ENCODE measurements around the gene AFDN.

The AFDN gene

DNA sequence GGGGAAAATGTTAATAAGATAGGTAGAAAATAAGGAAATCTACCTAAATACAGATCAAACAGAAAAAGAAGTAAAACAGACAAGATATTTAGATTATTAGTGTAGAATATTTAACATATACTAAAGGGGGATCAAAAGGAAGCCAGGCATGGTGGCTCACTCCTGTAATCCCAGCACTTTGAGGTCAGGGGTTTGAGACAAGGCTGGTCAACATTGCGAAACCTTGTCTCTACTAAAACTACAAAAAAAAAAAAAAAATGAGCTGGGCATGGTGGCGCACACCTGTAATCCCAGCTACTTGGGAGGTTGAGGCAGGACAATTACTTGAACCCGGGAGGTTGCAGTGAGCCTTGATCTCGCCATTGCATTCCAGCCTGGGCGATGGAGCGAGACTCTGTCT, 55.5 kb downstream of the AFDN start:
- no peak for DNase-seq

GRCh38 chr6:167888098-167888497, 61.4 kb downstream of the AFDN start:
- DNase-seq, result no peak

GRCh38 chr6:167892835-167893815, 66.4 kb downstream of the AFDN start:
- DNase-seq, result no peak

DNA sequence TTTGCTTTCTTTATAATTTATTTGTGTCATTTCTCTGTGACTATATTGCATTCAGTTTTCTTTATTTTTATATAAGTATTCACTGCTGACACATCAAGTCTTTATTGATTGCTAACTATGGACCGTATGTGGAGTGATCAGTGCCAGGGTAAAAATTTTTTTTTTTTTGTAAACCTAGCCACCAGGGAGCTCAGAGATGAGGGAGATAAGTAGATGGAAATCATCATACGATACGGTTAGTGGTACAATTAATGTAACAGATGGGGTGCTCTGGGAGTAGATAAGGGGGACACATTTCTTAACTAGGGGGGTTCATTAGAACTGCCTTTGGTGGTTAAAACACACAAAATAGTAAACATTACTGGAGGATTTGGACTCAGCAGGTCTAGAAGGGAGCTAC, 68.3 kb downstream of the AFDN start:
- no peak for DNase-seq

DNA sequence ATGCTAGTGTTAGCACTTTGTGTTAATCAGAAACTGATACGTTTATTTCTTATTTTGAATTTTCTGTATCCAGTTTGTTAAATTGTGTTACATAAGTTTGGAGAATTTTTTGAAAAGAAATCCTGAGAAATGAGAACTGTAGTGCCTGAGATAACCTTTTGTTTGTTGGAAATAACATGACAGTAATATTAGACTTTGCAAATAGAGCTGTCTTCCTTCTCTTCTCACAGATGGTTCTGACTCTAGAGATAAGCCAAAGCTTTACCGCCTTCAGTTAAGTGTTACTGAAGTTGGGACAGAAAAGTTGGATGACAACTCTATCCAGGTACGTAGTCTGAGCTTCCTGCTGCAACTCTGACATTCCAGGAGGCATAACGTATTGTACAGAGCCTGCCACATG, 69.9 kb downstream of the AFDN start:
- DNase-seq, result no peak

DNA sequence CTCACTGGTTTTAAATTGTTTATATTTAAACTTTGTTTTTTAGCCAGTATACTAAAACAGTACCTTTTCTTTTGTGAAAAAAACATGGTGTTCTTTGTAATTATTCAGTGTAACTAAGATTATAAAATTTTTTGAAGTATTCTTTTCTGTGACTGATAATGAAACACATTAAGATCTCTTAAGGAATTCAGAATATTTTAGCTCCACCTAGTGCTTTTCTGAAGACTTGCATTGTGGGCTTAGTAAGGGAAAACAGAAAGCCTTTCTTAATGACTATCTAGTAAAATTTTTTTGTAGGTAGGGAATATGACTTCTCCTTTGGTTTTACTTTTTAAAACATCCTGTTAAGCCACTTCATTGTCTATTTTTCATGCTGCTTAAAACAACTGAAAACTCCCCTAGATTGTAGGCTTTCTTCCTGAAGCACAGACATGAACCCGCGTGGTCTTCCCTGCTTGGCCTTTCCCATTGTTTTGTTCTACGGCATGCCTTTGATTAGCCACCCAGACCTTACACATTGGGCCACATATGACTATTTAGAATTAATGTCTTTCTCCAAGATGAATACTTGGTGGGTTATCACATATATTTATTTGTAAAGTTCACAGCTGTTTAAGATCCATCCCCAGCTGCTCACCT, 72.1 kb downstream of the AFDN start:
- DNase-seq, result no peak

DNA sequence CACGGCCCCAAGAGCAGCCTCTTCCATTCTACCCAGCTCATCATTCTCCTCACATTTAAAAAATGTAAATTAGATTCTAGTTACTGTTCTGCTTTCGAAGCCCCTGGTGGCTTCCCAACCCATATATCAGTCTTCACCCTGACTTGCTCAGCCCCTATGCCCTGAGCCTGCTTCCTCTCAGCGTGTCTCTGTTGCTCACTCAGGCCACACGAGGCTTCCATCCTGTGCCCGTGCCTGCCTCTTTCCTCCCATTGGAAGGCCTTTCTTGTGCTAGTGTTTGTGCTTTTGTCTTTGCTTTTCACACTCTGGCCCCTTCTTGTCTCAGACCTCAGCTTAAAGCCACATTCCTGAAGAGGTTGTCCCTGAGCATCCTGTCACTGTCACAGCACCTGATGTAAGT, 78.1 kb downstream of the AFDN start:
- no peak for DNase-seq

- DNase-seq, result no peak
These were observed 80.2 kb downstream of the AFDN start for GRCh38 chr6:167906899-167907298.

GRCh38 chr6:167907837-167908681, 81.3 kb downstream of the AFDN start:
- DNase-seq, result no peak

DNA sequence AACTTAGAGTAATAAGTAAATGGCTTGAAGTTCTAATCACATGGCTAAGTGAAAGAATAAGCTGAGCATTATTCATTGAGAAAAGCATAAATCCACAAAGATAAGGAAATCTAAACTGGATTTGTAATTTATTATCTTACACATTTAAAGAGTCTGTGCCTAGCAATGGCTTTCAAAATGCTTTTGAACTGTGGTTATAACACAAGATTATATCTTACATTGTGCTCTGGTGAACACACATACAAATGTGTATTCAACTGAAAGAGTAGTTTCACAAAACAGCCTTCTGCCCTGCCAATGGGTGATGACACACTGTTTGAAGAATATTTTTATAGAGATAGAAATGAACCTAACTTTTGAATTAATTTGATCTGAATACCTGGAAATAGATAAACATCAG, 83.3 kb downstream of the AFDN start:
- DNase-seq, result no peak

GRCh38 chr6:167910652-167911051, 83.9 kb downstream of the AFDN start:
- no peak for DNase-seq

- no peak for DNase-seq
These were observed 85.8 kb downstream of the AFDN start for GRCh38 chr6:167912494-167912893.

- DNase-seq, result no peak
These were observed 87.0 kb downstream of the AFDN start for GRCh38 chr6:167913699-167914098.

- no peak for DNase-seq
These were observed 88.4 kb downstream of the AFDN start for GRCh38 chr6:167915139-167915538.

GRCh38 chr6:167917551-167918154, 90.9 kb downstream of the AFDN start:
- no peak for DNase-seq

DNA sequence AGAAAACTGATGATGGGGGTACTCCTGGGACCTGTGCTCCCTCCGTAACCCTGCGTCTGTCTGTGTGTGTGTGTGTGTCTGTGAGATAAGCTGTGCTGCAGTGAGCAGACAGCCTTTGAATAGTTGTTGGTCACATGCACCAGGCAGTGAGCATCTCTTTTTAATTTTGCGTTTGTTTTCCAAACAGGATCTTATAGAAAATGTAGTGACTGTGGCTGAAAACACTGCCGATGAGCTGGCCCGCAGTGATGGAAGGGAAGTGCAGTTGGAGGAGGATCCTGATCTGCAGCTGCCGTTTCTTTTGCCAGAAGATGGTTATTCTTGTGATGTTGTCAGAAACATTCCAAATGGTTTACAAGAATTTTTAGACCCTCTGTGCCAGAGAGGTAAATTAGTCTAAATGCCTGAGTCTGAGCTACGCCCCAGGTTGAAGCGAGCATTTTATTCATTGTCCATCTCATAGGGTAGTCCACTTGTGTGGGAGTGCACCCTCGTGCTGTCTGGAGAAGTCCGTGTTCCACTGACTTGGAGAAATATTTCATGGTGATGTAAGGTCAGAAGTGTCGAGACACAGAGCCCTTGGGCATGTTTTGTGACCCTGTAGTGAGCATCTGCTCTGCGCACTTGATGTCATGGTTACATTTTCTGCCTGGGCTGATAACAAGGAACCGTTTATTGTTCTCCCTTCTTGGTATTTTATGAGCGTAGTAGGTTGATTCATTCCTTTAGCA, 92.0 kb downstream of the AFDN start:
- DNase-seq, result no peak

GRCh38 chr6:167919349-167919748, 92.6 kb downstream of the AFDN start:
- DNase-seq, result no peak

DNA sequence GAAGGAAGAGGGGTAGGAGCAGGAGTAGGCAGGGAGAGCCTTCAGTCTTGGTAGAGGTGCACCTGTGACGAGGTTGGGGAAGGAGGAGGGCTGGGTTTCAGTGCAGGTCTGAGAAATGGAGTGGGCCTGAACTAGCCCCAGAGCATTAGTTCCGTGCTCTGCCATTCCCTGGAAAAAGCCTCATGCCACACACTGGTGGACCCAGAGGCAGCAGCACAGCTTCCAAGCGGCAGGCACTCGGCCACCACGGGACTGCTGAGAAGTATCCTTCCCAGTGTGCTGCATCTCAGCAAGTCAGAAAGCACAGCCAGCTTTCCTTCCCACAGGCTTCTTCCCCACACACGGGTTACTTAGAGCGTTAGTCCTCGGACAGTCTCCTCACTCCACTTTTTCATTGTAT, 93.5 kb downstream of the AFDN start:
- DNase-seq, result no peak

DNA sequence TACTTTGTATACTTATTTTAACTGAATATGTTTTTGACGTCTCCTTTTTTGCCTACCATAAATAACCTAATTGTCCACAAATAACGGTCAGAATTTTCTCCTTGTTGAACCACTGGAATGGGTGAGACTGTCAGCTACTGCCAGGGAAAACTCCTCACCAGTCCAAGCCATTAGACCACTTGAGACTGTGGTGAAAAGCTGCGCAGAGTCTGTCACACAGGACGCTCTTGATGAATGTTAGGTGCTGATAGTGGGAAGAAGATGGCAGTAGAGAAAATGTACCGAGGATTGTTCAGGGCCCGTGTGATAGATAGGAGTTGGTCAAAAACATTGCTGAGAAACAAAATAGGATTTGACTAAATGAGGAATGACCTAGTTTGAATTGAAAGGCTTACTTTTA, 95.1 kb downstream of the AFDN start:
- no peak for DNase-seq

DNA sequence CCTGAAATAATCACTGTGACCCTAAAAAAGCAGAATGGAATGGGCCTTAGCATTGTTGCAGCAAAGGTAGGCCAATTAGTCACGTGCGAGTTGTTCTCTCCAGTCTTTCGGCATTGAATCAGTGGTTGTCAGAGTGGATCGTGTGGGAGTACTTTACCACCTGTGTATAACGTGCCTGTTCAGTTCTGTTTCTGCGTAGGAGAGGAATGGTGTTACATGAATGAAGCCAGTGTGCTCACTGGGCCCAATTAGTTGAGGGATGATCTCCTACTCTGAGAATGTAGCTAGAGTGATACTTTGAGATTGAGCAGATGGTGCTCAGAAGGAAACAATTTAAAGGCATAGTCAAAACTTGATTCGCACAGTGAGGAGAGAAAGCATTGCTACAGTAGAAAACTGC, 98.3 kb downstream of the AFDN start:
- no peak for DNase-seq

DNA sequence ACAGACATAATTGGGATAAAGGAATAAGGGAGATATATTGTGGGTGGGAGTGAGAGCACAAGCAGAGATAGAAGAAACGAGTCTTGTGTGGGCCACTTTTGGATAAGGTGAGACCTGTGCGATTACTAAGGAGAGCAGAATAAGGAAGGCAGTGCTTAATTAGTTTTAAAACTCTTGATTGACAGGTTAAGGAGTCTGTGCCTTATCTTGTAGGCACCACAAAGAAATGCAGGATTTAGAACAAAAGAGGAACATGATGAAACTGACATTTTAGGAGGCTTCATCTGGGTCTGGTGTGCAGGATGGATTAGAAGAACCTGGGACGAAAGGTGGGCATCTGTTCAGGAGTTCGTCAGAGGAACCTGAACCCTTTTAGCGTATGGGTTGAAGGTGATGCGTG, 100.5 kb downstream of the AFDN start:
- DNase-seq, result no peak

GRCh38 chr6:167928111-167928510, 101.4 kb downstream of the AFDN start:
- no peak for DNase-seq
